AG04450 (cell line): Measurements from ENCODE around the gene AFF3. TPM values are rescaled to one million over a fixed set of nuclear protein-coding genes. Genes with fewer than 3 reads are reported as not detected.
A peak's percentile ranks its signal among the peaks of the same experiment; 100 is the strongest.

Source experiments
- CTCF ChIA-PET: fragments of 300-600, 350-600 bp; formaldehyde crosslinking; extraction: SDS; loops from one replicate; lab custom pipeline; 2022; ENCODE audit warnings: antibody characterized with exemption, inconsistent platforms; lab: Charles Lee
- POLR2A ChIA-PET: fragments of 350-600 bp; formaldehyde crosslinking; extraction: SDS; loops from one replicate; lab custom pipeline; 2021; ENCODE audit warnings: antibody characterized with exemption, inconsistent platforms; lab: Yijun Ruan, JAX
- DNase-seq: peaks from one replicate; pipeline ENCODE4 v3.0.0-alpha.2; 2011; ENCODE audit warnings: low read depth, low spot score
- H3K27ac ChIP-seq: one replicate; pipeline ENCODE4 v1.5.1; 2012; ENCODE audit warnings: low read depth, low read length, control low read depth
- H3K27me3 ChIP-seq: one replicate; pipeline ENCODE4 v1.6.0; 2012; ENCODE audit warnings: low read length; ENCODE audit not compliant: control insufficient read depth, insufficient read depth
- H3K4me3 ChIP-seq: 2 replicates; pipeline ENCODE4 v1.5.1; 2011; ENCODE audit warnings: mild to moderate bottlenecking, low read depth, low read length, control low read depth
- H3K9me3 ChIP-seq: 2 replicates; pipeline ENCODE4 v1.5.1; 2012; ENCODE audit warnings: low read length; ENCODE audit not compliant: control insufficient read depth, insufficient read depth
- polyA plus RNA-seq: library from polyadenylated mRNA; depleted of rRNA; stranded (reverse); fragments of >200 nt; gene quantifications from 2 replicates; pipeline ENCODE4 v1.2.3, GENCODE V29; 2011
- TF ChIP-seq, protein P1 (sequence below): IDR thresholded peaks from 2 replicates; pipeline ENCODE4 v1.5.1; 2011; ENCODE audit warnings: low read depth, low read length, control low read depth, inconsistent platforms

AFF3 gene
- polyA plus RNA-seq, 1 experiment: 17.9 TPM

DNA sequence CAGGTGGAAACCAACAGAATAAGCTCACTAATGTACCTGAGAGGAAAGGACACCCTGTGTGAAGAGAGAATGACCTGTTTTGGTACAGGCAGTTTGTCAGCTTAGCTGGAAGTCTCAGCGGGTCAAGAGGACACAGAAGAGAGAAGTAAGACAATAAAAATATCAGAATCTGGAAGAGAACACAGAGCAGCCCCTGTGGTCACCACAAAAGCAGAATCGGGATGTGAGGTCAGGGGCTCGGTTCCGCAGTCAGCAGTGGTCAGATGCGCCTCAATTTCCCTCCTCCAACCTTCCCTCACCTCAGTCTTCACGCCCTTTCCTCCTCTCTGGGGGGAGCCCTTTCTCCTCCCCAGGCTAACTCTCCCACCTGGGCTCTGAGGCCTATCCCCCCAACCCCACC lies 122.9 kb downstream of the AFF3 start:
- TF ChIP-seq, protein P1, sequence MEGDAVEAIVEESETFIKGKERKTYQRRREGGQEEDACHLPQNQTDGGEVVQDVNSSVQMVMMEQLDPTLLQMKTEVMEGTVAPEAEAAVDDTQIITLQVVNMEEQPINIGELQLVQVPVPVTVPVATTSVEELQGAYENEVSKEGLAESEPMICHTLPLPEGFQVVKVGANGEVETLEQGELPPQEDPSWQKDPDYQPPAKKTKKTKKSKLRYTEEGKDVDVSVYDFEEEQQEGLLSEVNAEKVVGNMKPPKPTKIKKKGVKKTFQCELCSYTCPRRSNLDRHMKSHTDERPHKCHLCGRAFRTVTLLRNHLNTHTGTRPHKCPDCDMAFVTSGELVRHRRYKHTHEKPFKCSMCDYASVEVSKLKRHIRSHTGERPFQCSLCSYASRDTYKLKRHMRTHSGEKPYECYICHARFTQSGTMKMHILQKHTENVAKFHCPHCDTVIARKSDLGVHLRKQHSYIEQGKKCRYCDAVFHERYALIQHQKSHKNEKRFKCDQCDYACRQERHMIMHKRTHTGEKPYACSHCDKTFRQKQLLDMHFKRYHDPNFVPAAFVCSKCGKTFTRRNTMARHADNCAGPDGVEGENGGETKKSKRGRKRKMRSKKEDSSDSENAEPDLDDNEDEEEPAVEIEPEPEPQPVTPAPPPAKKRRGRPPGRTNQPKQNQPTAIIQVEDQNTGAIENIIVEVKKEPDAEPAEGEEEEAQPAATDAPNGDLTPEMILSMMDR: no peak
- POLR2A ChIA-PET: no interaction called here
- no peaks in the 10 kb centered on the region for H3K9me3 ChIP-seq
- H3K27me3 ChIP-seq: no peaks in the 10 kb centered on the region
- no peak overlapping the region for H3K4me3 ChIP-seq
- CTCF ChIA-PET: interaction anchor here (0.6 to 1.2 kb wide), 2 partner anchors 44 to 459 kb away, joined by 3 read pairs; no protein-coding TSS in a partner anchor
- peak overlapping the region; percentile 90 for H3K27ac ChIP-seq
- DNase-seq: no peak

DNA sequence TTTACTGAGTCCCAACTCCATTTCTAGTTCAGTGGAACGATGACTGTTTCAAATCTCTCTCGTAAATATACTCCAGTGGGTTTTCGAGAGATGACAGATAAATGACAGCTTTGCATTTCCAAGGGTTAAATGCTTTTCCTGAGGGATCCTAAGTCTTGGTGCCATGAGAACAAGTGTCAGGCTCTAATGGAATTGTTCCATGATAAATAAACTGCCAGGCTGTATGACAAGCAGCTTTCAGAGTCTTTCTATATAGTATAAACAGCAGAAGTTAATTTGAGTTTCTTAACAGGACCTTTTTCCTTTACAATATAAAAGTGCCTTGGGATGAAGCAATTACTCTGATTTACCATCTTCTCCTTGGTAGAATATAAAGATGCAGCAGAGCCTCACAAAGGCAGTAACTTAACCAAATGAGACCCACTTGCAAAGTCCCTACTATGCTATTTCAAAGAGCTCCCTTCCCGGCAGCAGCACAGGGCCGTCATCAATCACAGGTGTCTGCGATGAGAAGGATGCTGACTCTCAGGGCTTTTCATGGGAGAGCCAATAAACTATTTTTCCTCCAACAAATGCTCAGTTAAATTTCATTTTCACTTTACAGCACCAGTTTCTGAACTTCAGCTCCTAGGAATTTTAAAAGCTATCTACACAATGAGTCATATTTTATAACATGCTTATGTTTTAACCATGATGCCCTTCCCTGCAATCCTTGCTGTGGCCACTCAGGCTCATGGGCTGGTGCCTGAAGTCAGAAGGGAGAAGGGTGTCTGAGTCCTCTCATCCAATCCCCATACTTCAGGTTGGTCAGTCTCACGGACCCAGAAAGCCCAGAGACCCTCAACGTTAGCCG lies 123.8 kb downstream of the AFF3 start:
- Histone ChIP-seq H3K27ac (peak overlapping the region; percentile 90), H3K27me3 (no peaks in the 10 kb centered on the region), H3K9me3 (no peaks in the 10 kb centered on the region), H3K4me3 (peak overlapping the region; percentile 34; the same call in 1 of the 2 replicates)
- POLR2A ChIA-PET: interaction anchor here (1.0 kb wide), 1 partner anchor 1290 kb away, joined by 3 read pairs; the partner anchor contains the start of gene RNF149
- peak; percentile 60 for DNase-seq
- CTCF ChIA-PET: interaction anchor here (0.5 to 1.2 kb wide), 5 partner anchors 9 to 459 kb away, joined by 3 to 6 read pairs (median 3); no protein-coding TSS in a partner anchor
- TF ChIP-seq, protein P1: peak; percentile 19; the same call in 1 of the 2 replicates

DNA sequence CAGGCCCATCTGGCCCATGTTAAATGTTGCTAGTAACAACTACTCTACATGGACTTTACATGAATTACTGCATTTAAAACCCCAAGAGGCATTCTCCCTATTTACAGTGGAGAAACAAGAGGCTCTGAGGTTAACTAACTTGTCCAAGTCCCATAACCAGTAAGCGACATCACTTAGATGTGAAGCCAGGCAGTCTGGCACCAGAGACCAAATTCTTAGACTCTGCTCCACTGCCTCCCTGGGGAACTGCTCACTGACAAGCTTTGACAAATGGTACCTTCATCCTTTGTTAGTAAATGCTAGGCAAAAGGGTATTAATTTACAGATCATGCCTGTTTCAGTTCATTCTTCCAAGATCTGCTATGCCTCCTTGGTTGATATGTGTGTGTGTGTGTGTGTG lies 124.8 kb downstream of the AFF3 start:
- TF ChIP-seq, protein P1: no peak
- Histone ChIP-seq H3K27ac (peak overlapping the region; percentile 49), H3K4me3 (no peak overlapping the region), H3K9me3 (no peaks in the 10 kb centered on the region), H3K27me3 (no peaks in the 10 kb centered on the region)
- ChIA-PET CTCF (interaction anchor here (0.5 kb wide), 1 partner anchor 458 kb away, joined by 6 read pairs; no protein-coding TSS in a partner anchor), POLR2A (interaction anchor here (1.0 kb wide), 1 partner anchor 1291 kb away, joined by 3 read pairs; the partner anchor contains the start of gene RNF149)
- peak; percentile 34 for DNase-seq

DNA sequence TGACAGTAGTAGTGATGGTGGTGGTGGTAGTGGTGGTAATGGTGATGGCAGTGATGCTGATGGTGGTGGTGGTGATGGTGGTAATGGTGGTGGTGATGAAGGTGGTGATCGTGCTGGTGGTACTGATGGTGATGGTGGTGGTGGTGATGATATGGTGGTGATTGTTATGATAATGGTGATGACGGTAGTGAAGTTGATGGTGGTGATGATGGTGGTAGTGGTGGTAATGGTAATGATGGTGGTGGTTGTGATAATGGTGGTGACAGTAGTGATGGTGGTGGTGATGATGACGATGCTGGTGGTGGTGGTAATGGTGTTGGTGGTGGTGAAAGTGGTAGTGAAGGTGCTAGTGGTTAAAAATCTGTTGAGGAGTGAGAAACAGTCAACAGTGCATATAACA lies 125.6 kb downstream of the AFF3 start:
- POLR2A ChIA-PET: no interaction called here
- no peaks in the 10 kb centered on the region for H3K27me3 ChIP-seq
- TF ChIP-seq, protein P1: no peak
- no peak for DNase-seq
- no peak overlapping the region for H3K27ac ChIP-seq
- no peak overlapping the region for H3K4me3 ChIP-seq
- H3K9me3 ChIP-seq: no peaks in the 10 kb centered on the region
- CTCF ChIA-PET: no interaction called here

DNA sequence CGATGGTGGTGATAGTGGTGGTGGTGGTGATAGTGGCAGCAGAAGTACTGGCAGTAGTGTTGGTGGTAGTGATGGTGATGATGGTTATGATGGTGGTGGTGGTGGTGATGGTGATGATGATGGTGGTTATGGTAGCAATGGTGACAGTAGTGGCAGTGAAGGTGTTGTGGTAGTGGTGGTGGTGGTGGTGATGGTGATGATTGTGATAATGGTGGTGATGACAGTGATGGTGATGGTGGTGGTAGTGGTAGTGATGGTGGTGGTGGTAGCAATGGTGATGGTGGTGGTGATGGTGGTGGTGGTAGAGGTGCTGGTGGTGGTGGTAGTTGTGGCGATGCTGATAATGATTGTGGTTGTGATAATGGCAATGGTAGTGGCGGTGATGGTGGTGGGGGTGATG lies 126.5 kb downstream of the AFF3 start:
- ChIA-PET POLR2A (no interaction called here), CTCF (no interaction called here)
- H3K4me3 ChIP-seq: no peak overlapping the region
- DNase-seq: no peak
- no peaks in the 10 kb centered on the region for H3K9me3 ChIP-seq
- TF ChIP-seq, protein P1: no peak
- H3K27ac ChIP-seq: no peak overlapping the region
- no peaks in the 10 kb centered on the region for H3K27me3 ChIP-seq
